HepG2 (cell line): ENCODE data around the gene STRN3.

Experiments used
- ARNT ChIP-seq: fragments of 450-650 bp; IDR thresholded peaks from 2 replicates; pipeline ENCODE4 v1.6.1; 2017
- CERS6 ChIP-seq: sonication (generic); formaldehyde crosslinking; IDR thresholded peaks from 2 replicates; pipeline ENCODE4 v1.5.0; 2020; ENCODE audit warnings: missing genetic modification reagents
- CTCF ChIP-seq: sonication (generic); formaldehyde crosslinking; IDR thresholded peaks from 2 replicates; pipeline ENCODE4 v1.5.0; 2020; ENCODE audit warnings: mild to moderate bottlenecking, missing genetic modification reagents, moderate library complexity
- GABPA ChIP-seq, 2 experiments: IDR thresholded peaks; 2 replicates each; pipeline ENCODE4 v1.6.1; 2011 to 2016; ENCODE audit warnings: low read depth in 2 of 2, low read length in 1 of 2, missing biosample characterization in 1 of 2, missing genetic modification characterization in 1 of 2
- MTA3 ChIP-seq: sonication (generic); formaldehyde crosslinking; IDR thresholded peaks from 2 replicates; pipeline ENCODE4 v1.4.0; 2020; ENCODE audit warnings: missing genetic modification reagents
- POLR2A ChIP-seq, 2 experiments: IDR thresholded peaks; 2 replicates each; pipeline ENCODE4 v1.6.1; 2011; ENCODE audit warnings: low read depth in 2 of 2, low read length in 2 of 2, mild to moderate bottlenecking in 1 of 2, moderate library complexity in 1 of 2; ENCODE audit not compliant: insufficient read depth in 1 of 2
- ZNF703 ChIP-seq: sonication (generic); formaldehyde crosslinking; IDR thresholded peaks from 2 replicates; pipeline ENCODE4 v1.5.1; 2020; ENCODE audit warnings: missing genetic modification reagents, mild to moderate bottlenecking, moderate library complexity, borderline replicate concordance
- ZNF747 ChIP-seq: sonication (generic); formaldehyde crosslinking; IDR thresholded peaks from 2 replicates; pipeline ENCODE4 v1.8.1; 2023; ENCODE audit warnings: missing genetic modification reagents, mild to moderate bottlenecking, borderline replicate concordance
- ZNF766 ChIP-seq: sonication (generic); formaldehyde crosslinking; IDR thresholded peaks from 2 replicates; pipeline ENCODE4 v1.5.0; 2020; ENCODE audit warnings: missing genetic modification reagents, borderline replicate concordance
- TF ChIP-seq, protein P1 (sequence below): sonication (generic); formaldehyde crosslinking; IDR thresholded peaks from 2 replicates; pipeline ENCODE4 v1.8.1; 2022; ENCODE audit warnings: low read depth, mild to moderate bottlenecking, missing genetic modification reagents

- TF ChIP-seq CTCF (no peak), ARNT (no peak), ZNF703 (CRISPR knock-in tag) (no peak), CERS6 (no peak), ZNF766 (no peak), POLR2A (IDR thresholded peaks at IDR 0.05; ENCODE audit: insufficient read depth in 1 of 2, low read depth in 2 of 2, low read length in 2 of 2) (no peak), ZNF747 (no peak), GABPA (IDR thresholded peaks at IDR 0.05; ENCODE audit: low read depth, low read length) (no peak), GABPA (CRISPR knock-in tag; IDR thresholded peaks at IDR 0.05; ENCODE audit: low read depth) (no peak), MTA3 (CRISPR knock-in tag) (no peak)
- TF ChIP-seq, protein P1, sequence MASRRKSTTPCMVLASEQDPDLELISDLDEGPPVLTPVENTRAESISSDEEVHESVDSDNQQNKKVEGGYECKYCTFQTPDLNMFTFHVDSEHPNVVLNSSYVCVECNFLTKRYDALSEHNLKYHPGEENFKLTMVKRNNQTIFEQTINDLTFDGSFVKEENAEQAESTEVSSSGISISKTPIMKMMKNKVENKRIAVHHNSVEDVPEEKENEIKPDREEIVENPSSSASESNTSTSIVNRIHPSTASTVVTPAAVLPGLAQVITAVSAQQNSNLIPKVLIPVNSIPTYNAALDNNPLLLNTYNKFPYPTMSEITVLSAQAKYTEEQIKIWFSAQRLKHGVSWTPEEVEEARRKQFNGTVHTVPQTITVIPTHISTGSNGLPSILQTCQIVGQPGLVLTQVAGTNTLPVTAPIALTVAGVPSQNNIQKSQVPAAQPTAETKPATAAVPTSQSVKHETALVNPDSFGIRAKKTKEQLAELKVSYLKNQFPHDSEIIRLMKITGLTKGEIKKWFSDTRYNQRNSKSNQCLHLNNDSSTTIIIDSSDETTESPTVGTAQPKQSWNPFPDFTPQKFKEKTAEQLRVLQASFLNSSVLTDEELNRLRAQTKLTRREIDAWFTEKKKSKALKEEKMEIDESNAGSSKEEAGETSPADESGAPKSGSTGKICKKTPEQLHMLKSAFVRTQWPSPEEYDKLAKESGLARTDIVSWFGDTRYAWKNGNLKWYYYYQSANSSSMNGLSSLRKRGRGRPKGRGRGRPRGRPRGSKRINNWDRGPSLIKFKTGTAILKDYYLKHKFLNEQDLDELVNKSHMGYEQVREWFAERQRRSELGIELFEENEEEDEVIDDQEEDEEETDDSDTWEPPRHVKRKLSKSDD (CRISPR knock-in tag), result no peak
Observed at GRCh38 chr14:30977752-30978151, 48.4 kb downstream of the STRN3 start.
